Inflammatory macrophage treated with lipopolysaccharide for 1 hour (primary cell): Measurements from ENCODE around the gene HBZ.
"Not testable (repeated sequence)": the region's sequence is repeated elsewhere in the genome, so short reads cannot be mapped to it uniquely, and the experiment has no call there.

Source experiments
- DNase-seq, 2 donors: peaks; one replicate each; pipeline ENCODE4 v3.0.0-alpha.2; 2020 to 2022

The HBZ gene

DNA sequence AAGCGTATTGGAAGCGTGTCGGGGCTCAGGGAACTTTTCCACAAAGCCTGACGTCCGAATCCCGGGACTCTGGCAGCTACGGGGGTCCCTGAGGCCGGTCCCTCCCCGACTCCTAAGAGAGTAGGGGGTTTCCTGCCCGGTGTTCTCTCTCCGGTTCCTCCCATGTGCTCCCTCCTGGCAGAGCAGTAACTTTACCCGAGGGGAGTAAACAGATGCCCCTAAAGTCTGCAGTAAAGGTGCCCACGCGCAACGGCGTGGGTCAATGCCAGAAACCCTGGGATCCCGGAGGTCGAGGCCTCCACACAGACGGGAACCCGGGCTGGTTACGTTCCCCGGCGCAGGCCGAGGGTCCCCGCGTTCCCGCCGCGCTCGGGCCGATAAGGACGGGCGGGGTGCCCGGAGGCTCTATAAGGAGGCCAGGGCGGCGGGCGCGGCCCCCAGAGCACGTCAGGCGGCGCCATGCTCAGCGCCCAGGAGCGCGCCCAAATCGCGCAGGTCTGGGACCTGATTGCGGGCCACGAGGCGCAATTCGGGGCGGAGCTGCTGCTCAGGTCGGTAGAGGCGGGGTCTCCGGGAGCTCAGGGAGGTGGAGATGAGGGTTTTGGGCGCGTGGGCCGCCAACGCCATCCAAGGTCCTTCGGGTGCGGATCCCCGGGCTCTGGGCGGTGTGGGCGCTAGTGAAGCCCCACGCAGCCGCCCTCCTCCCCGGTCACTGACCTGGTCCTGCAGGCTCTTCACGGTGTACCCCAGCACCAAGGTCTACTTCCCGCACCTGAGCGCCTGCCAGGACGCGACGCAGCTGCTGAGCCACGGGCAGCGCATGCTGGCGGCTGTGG, 13.3 kb downstream of the HBZ start, which contains the start of gene HBM:
Gene HBM, plus strand, starts transcription at position 440 of the 836 bp plus-strand sequence. Its CDS starts 20 bp downstream, at position 460.
- DNase-seq, result no peak

DNA sequence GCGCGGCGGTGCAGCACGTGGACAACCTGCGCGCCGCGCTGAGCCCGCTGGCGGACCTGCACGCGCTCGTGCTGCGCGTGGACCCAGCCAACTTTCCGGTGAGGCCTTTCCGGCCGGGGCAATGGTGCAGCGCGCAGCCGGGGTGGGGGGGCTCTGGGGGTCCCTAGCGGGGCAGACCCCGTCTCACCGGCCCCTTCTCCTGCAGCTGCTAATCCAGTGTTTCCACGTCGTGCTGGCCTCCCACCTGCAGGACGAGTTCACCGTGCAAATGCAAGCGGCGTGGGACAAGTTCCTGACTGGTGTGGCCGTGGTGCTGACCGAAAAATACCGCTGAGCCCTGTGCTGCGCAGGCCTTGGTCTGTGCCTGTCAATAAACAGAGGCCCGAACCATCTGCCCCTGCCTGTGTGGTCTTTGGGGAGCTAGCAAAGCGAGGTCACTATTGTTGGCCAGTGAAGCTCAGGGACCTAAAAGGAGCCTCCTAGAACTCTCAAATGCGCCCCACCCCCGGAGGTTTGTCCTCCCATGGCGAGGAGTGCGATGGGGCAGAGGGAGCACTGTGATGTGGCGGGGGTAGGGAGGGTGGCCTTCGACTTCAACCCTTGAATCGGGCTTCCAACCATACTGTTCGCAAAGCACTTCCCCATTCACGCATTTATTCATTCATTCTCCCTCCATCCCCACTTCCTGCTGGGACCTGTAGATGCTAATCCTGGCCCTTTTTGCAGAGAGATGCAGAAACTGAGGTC, 14.1 kb downstream of the HBZ start:
- no peak for DNase-seq

DNA sequence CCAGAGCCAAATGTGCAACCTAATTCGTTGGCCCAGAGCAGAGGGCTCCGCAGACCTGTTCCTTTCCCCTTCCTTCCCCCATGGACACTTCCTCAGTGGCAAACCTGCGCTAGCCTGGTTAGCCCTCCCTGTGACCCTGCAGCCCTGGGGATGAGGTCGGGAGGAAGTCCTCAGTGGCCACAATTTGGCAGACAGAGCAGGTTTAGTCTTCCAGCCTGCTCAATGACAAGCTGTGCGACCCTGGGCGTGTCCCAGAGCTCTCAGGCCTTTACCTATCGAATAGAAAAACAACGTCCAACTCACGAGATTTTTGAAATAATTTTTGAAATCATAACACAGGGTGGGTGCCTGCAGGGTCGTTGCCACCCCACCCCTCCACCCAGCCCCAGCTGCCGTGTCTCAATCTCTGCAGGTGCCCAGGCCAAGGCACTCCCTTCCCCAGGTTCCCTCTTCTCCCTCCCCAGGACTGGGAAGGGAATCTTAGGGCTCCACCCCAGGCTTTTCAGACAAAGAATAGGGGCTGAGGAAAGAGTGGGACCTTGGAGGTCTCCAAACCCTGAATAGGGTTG, 14.8 kb downstream of the HBZ start:
- no peak for DNase-seq

DNA sequence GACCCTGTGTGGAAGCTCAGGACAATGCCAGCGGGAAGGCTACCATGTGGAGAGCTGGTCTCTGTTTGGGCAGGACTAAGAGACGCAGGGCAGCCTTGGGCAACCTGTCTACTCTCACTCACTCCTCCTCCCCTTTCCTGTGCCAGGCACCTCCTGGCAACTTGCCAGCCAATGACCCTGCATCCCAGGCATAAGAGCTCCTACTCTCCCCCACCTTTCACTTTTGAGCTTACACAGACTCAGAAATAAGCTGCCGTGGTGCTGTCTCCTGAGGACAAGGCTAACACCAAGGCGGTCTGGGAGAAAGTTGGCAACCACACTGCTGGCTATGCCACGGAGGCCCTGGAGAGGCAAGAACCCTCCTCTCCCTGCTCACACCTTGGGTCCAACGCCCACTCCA, 16.0 kb downstream of the HBZ start:
- DNase-seq, result no peak

DNA sequence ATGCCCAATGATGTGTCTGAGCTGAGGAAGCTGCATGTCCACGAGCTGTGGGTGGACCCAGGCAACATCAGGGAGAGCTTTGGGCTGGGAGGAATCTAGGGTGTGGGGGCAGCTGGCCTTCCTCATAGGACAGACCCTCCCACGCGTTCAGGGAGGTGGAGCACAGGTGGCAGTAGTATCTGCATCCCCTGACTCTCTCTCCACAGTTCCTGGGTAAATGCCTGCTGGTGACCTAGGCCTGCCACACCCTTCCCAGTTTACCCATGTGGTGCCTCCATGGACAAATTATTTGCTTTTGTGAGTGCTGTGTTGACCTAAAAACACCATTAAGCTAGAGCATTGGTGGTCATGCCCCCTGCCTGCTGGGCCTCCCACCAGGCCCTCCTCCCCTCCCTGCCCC, 16.6 kb downstream of the HBZ start:
- DNase-seq, result no peak

DNA sequence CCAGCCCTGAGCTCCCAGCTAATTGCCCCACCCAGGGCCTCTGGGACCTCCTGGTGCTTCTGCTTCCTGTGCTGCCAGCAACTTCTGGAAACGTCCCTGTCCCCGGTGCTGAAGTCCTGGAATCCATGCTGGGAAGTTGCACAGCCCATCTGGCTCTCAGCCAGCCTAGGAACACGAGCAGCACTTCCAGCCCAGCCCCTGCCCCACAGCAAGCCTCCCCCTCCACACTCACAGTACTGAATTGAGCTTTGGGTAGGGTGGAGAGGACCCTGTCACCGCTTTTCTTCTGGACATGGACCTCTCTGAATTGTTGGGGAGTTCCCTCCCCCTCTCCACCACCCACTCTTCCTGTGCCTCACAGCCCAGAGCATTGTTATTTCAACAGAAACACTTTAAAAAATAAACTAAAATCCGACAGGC, 17.7 kb downstream of the HBZ start:
- DNase-seq, result not testable (repeated sequence)

DNA sequence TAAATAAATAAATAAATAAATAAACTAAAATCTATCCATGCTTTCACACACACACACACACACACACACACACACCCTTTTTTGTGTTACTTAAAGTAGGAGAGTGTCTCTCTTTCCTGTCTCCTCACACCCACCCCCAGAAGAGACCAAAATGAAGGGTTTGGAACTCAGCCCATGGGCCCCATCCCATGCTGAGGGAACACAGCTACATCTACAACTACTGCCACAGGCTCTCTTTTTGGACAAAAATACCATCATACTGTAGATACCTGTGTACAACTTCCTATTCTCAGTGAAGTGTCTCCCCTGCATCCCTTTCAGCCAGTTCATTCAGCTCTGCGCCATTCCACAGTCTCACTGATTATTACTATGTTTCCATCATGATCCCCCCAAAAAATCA, 18.3 kb downstream of the HBZ start:
- DNase-seq, result no peak

DNA sequence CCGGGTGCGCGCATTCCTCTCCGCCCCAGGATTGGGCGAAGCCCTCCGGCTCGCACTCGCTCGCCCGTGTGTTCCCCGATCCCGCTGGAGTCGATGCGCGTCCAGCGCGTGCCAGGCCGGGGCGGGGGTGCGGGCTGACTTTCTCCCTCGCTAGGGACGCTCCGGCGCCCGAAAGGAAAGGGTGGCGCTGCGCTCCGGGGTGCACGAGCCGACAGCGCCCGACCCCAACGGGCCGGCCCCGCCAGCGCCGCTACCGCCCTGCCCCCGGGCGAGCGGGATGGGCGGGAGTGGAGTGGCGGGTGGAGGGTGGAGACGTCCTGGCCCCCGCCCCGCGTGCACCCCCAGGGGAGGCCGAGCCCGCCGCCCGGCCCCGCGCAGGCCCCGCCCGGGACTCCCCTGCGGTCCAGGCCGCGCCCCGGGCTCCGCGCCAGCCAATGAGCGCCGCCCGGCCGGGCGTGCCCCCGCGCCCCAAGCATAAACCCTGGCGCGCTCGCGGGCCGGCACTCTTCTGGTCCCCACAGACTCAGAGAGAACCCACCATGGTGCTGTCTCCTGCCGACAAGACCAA, 20.0 kb downstream of the HBZ start, which contains the start of gene HBA2:
Gene HBA2, plus strand, starts transcription at position 503 of the 568 bp plus-strand sequence. Its CDS starts 37 bp downstream, at position 540.
- not testable (repeated sequence) for DNase-seq

DNA sequence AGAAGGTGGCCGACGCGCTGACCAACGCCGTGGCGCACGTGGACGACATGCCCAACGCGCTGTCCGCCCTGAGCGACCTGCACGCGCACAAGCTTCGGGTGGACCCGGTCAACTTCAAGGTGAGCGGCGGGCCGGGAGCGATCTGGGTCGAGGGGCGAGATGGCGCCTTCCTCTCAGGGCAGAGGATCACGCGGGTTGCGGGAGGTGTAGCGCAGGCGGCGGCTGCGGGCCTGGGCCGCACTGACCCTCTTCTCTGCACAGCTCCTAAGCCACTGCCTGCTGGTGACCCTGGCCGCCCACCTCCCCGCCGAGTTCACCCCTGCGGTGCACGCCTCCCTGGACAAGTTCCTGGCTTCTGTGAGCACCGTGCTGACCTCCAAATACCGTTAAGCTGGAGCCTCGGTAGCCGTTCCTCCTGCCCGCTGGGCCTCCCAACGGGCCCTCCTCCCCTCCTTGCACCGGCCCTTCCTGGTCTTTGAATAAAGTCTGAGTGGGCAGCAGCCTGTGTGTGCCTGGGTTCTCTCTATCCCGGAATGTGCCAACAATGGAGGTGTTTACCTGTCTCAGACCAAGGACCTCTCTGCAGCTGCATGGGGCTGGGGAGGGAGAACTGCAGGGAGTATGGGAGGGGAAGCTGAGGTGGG, 20.9 kb downstream of the HBZ start:
- not testable (repeated sequence) for DNase-seq

DNA sequence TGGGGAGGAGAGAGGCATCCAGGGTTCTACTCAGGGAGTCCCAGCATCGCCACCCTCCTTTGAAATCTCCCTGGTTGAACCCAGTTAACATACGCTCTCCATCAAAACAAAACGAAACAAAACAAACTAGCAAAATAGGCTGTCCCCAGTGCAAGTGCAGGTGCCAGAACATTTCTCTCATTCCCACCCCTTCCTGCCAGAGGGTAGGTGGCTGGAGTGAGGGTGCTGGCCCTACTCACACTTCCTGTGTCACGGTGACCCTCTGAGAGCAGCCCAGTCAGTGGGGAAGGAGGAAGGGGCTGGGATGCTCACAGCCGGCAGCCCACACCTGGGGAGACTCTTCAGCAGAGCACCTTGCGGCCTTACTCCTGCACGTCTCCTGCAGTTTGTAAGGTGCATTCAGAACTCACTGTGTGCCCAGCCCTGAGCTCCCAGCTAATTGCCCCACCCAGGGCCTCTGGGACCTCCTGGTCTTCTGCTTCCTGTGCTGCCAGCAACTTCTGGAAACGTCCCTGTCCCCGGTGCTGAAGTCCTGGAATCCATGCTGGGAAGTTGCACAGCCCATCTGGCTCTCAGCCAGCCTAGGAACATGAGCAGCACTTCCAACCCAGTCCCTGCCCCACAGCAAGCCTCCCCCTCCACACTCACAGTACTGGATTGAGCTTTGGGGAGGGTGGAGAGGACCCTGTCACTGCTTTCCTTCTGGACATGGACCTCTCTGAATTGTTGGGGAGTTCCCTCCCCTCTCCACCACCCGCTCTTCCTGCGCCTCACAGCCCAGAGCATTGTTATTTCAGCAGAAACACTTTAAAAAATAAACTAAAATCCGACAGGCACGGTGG, 21.7 kb downstream of the HBZ start:
- not testable (repeated sequence) for DNase-seq

DNA sequence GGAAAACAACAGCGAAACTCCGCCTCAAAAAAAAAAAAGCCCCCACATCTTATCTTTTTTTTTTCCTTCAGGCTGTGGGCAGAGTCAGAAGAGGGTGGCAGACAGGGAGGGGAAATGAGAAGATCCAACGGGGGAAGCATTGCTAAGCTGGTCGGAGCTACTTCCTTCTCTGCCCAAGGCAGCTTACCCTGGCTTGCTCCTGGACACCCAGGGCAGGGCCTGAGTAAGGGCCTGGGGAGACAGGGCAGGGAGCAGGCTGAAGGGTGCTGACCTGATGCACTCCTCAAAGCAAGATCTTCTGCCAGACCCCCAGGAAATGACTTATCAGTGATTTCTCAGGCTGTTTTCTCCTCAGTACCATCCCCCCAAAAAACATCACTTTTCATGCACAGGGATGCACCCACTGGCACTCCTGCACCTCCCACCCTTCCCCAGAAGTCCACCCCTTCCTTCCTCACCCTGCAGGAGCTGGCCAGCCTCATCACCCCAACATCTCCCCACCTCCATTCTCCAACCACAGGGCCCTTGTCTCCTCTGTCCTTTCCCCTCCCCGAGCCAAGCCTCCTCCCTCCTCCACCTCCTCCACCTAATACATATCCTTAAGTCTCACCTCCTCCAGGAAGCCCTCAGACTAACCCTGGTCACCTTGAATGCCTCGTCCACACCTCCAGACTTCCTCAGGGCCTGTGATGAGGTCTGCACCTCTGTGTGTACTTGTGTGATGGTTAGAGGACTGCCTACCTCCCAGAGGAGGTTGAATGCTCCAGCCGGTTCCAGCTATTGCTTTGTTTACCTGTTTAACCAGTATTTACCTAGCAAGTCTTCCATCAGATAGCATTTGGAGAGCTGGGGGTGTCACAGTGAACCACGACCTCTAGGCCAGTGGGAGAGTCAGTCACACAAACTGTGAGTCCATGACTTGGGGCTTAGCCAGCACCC, 22.8 kb downstream of the HBZ start:
- peak; percentile 8 to 25 for DNase-seq

DNA sequence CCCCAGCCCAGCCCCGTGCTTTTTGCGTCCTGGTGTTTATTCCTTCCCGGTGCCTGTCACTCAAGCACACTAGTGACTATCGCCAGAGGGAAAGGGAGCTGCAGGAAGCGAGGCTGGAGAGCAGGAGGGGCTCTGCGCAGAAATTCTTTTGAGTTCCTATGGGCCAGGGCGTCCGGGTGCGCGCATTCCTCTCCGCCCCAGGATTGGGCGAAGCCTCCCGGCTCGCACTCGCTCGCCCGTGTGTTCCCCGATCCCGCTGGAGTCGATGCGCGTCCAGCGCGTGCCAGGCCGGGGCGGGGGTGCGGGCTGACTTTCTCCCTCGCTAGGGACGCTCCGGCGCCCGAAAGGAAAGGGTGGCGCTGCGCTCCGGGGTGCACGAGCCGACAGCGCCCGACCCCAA, 23.6 kb downstream of the HBZ start:
- DNase-seq, result not testable (repeated sequence)

DNA sequence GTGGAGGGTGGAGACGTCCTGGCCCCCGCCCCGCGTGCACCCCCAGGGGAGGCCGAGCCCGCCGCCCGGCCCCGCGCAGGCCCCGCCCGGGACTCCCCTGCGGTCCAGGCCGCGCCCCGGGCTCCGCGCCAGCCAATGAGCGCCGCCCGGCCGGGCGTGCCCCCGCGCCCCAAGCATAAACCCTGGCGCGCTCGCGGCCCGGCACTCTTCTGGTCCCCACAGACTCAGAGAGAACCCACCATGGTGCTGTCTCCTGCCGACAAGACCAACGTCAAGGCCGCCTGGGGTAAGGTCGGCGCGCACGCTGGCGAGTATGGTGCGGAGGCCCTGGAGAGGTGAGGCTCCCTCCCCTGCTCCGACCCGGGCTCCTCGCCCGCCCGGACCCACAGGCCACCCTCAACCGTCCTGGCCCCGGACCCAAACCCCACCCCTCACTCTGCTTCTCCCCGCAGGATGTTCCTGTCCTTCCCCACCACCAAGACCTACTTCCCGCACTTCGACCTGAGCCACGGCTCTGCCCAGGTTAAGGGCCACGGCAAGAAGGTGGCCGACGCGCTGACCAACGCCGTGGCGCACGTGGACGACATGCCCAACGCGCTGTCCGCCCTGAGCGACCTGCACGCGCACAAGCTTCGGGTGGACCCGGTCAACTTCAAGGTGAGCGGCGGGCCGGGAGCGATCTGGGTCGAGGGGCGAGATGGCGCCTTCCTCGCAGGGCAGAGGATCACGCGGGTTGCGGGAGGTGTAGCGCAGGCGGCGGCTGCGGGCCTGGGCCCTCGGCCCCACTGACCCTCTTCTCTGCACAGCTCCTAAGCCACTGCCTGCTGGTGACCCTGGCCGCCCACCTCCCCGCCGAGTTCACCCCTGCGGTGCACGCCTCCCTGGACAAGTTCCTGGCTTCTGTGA, 24.3 kb downstream of the HBZ start, which contains the start of gene HBA1:
Gene HBA1, plus strand, starts transcription at position 204 of the 906 bp plus-strand sequence. Its CDS starts 37 bp downstream, at position 241.
- not testable (repeated sequence) for DNase-seq

DNA sequence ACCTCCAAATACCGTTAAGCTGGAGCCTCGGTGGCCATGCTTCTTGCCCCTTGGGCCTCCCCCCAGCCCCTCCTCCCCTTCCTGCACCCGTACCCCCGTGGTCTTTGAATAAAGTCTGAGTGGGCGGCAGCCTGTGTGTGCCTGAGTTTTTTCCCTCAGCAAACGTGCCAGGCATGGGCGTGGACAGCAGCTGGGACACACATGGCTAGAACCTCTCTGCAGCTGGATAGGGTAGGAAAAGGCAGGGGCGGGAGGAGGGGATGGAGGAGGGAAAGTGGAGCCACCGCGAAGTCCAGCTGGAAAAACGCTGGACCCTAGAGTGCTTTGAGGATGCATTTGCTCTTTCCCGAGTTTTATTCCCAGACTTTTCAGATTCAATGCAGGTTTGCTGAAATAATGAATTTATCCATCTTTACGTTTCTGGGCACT, 25.0 kb downstream of the HBZ start:
- DNase-seq, result no peak

DNA sequence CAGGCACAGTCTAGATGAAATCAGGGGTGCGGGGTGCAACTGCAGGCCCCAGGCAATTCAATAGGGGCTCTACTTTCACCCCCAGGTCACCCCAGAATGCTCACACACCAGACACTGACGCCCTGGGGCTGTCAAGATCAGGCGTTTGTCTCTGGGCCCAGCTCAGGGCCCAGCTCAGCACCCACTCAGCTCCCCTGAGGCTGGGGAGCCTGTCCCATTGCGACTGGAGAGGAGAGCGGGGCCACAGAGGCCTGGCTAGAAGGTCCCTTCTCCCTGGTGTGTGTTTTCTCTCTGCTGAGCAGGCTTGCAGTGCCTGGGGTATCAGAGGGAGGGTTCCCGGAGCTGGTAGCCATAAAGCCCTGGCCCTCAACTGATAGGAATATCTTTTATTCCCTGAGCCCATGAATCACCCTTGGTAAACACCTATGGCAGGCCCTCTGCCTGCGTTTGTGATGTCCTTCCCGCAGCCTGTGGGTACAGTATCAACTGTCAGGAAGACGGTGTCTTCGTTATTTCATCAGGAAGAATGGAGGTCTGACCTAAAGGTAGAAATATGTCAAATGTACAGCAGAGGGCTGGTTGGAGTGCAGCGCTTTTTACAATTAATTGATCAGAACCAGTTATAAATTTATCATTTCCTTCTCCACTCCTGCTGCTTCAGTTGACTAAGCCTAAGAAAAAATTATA, 25.7 kb downstream of the HBZ start:
- no peak for DNase-seq

DNA sequence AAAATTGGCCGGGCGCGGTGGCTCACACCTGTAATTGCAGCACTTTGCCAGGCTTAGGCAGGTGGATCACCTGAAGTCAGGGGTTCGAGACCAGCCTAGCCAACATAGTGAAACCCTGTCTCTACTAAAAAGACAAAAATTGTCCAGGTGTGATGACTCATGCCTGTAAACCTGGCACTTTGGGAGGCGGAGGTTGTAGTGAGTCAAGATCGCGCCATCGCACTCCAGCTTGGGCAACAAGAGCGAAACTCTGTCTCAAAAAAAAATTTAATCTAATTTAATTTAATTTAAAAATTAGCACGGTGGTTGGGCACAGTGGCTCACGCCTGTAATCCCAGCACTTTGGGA, 26.2 kb downstream of the HBZ start:
- DNase-seq, result no peak

DNA sequence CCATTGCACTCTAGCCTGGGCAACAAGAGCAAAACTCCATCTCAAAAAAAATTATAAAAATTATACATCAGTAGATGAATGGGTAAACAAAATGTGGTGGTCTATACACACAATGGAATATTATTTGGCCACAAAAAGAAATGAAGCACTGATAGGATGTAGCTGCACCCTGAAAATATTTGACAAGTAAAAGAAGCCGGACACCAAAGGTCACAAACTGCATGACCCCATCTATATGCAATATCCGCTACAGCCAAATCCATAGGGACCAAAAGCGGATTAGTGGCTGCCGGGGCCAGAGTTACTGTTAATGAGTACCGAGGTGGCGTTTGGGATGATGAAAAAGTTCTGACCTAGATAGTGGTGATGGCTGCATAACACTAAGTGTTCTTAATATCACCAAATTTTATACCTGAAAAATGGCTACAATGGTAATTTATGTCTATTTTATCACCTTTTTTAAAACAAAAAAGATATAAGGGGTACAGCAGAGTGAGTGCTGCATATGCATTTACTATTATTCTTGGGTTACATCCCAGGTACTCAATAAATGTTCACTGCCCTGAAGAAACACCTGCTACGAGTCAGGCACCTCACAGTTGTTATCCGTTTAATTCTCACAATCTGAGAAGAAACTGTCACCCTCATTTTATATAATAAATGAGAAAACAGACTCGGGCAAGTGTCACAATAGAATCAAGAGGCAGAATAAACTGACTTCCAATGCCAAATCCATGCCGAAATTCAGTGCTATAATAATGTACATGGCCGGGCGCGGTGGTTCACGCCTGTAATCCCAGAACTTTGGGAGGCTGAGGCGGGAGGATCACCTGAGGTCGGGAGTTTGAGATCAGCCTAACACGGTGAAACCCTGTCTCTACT, 27.0 kb downstream of the HBZ start:
- no peak for DNase-seq
